Activated CD4-positive, CD25-positive, alpha-beta regulatory T cell (primary cell): ENCODE measurements around the gene ARMC6.

ENCODE experiments used
- DNase-seq, 4 experiments: peaks; one replicate each; lab custom pipeline; 2025; lab: John Stamatoyannopoulos, UW

The ARMC6 gene

GRCh38 chr19:19054939-19055440 lies 21.6 kb downstream of the ARMC6 start:
- no peak for DNase-seq

DNA sequence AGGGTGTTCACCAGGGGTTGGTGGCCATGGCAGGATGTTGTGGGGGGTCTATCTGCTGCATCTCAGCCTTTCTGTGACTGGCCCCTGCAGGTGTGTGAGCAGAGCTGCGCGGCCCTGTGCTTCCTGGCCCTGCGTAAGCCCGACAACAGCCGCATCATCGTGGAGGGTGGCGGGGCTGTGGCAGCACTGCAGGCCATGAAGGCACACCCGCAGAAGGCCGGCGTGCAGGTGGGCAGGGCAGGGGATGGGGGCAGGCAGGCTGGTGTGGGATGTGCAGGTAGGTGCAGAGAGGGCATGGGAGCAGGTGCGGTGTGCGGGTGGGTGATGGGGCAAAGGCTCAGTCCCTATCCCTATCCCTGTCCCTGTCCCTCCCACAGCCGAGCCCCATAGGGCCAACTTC lies 22.3 kb downstream of the ARMC6 start:
- DNase-seq: no peak

DNA sequence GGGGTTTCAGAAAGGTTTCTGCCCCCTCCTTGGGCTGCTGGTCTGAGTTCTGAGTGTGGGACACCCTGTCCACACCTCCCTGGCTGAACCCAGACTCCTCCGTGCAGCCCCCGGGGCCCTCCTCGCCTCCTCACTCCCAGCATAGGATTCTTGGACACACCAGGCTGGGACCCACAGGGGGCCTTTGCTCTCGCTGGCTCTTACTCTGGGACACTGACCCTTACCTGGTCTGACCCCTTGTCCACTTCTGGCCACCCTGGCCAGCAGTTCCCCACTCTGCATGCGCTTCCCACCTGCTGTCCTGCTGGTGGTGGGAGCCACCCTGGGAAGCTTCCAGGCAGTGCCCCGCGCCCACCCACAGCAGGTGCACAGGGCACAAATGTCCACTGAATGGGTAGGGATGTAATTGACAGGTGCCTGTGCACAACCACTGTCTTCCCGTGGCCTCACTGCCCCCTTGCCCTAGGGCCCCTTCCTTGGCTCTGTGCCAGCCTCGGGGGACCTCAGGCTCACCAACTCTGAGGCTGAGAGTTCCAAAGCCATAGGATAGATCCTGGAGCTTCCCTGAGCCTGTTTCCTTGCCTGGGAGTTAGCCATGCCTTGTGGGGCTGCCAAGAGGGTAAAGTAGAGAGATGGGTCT lies 23.4 kb downstream of the ARMC6 start:
- DNase-seq: no peak

DNA sequence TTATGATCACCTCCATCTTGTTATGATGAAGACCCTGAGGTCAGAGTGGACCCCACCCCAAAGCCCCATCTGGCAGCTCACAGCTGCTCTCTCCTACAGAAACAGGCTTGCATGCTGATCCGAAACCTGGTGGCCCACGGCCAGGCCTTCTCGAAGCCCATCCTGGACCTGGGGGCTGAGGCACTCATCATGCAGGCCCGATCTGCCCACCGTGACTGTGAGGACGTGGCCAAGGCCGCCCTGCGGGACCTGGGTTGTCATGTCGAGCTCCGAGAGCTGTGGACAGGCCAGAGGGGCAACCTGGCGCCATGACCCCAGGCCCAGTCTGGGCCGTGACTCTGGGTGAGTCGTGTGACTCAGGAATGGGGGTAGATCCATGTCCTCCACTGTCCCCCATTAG lies 23.9 kb downstream of the ARMC6 start:
- no peak for DNase-seq

- DNase-seq: no peak
Measured at GRCh38 chr19:19057720-19058119, 24.3 kb downstream of the ARMC6 start.

- no peak for DNase-seq
Measured at GRCh38 chr19:19059018-19059836, 25.8 kb downstream of the ARMC6 start.

- DNase-seq: no peak
Measured at GRCh38 chr19:19059837-19060611, 26.6 kb downstream of the ARMC6 start.

DNA sequence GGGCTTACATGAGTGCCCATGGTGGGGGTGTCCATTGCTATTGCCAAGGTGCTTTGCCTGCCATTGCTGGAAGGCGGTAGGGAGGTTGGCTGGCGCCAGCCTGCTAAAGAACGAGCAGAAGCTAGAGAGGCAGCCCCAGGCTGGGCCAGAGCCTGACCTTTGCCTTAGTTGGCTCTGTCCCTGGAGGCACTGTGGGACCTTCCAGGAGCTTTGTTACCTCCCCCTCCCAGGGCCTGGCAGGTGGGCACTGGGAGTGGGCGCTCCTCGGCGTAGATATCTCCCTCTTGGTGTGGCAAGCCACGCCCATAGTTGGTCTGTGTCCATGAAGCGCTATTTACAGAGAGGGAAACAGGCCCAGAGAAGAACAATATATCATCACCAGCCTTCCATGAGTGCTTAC lies 28.1 kb downstream of the ARMC6 start:
- DNase-seq: no peak

DNA sequence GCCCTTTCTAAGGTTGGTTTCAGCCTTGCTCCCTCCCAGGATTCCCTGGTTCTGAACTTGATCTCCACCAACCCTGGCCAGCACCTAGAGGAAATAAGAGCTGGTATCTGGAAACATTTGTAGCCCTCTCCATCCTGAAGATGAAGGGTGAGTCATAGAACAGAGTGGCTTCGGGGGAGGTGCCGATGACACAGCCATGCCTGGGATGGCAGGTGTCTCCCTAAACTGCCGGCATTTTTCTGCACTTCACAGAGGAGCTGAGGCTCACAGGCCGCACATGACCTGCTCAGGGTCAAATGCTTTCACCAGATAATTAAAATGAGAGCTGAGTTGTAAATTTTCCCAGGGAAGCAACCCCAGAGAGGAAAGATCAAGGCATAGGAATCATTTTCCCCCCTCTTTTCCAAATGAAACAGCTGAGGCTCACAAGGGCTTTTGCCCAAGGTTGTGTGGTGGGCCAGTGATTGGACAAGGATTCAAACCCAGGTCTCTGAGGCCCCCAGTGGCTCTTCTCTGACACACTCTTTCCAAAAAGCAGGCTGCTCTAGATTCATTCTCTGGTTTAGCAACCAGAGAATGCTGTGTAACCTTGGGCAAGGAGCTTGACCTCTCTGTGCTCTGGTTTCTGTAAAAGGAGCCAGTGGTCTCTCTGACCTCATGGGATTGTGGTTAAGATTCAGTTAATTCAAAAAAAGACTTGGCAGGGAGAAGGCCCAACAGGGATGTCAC lies 29.2 kb downstream of the ARMC6 start:
- peak in 1 of 4 experiments; percentile 7 for DNase-seq

DNA sequence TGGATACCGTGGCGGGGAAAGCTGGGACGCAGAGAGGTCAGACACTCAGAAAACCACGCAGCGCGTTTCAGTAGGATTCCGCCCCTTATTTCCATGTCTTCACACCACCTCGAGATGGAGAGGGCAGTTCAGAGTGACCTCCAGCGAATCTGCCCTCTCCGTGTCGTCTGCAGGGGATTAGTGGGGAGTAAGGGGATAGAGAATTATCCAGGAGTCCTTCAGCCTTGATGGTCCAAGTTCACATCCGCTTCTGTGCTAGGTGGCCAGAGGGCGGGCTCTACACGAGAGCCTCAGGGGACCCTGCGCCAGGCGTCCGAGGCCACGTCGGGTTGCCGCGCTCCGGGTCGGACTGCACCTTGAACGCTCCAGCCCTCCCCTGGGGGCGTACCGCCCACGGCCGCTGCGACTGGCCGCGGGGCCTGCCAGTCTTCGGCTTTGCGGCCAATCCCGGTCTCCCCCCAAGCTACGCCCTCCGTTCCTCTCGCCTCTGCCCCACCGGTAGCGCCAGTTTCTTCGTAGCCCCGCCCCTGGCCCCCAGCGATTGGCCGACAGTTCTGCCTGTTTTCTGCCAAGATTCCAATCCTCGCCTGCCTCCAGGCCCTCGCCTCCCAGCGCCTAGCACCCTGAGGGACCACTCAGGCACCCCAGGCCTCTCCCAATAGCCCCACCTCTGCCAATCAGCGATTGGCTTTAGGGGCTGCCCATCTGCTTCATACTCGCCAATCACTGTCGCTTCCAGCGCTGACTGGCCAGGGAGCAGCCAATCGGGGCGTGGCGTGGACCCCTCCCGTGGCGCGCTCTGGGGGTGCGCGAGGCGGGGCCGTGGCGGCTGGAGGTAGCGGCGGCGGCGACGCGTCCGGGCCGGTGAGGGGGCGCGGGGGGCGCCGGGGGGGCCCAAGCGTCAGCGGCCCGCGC lies 30.0 kb downstream of the ARMC6 start, which contains the start of gene SLC25A42:
Gene SLC25A42 (plus strand): TSS at position 812 of the 915 bp plus-strand sequence. CDS start 32,131 bp downstream, outside the sequence.
- DNase-seq: peak; percentile 96 to 98 (median 98)

DNA sequence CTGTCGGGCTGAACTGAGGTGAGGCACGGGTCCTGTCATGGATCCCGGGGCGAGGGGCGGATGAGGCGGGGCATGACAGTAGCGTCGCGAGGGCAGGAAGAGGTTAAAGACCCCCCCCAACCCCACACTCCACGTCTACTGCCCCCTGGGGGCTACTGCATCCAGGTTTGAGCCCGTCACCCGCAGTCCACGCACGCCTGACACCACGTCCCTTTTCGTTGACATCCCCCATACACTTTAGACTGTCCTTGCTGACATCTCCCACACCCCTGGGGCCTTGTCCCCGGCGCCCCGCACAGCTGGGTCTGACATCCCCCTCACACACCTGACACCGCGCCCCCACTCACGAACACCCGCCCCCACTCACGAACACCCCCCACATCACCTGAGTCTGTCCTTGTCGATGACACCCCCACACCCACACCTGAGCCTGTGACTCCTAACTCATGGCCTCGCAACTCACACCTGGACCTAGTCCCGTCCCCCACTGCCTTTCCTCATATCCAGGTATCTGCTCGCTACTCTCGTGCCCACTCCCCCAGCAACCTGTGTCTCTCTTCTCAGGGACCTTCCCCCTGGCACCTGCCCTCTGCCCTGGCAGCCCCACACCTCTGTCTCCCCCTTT lies 30.8 kb downstream of the ARMC6 start:
- peak in 3 of 4 experiments; percentile 64 to 73 (median 68) for DNase-seq

DNA sequence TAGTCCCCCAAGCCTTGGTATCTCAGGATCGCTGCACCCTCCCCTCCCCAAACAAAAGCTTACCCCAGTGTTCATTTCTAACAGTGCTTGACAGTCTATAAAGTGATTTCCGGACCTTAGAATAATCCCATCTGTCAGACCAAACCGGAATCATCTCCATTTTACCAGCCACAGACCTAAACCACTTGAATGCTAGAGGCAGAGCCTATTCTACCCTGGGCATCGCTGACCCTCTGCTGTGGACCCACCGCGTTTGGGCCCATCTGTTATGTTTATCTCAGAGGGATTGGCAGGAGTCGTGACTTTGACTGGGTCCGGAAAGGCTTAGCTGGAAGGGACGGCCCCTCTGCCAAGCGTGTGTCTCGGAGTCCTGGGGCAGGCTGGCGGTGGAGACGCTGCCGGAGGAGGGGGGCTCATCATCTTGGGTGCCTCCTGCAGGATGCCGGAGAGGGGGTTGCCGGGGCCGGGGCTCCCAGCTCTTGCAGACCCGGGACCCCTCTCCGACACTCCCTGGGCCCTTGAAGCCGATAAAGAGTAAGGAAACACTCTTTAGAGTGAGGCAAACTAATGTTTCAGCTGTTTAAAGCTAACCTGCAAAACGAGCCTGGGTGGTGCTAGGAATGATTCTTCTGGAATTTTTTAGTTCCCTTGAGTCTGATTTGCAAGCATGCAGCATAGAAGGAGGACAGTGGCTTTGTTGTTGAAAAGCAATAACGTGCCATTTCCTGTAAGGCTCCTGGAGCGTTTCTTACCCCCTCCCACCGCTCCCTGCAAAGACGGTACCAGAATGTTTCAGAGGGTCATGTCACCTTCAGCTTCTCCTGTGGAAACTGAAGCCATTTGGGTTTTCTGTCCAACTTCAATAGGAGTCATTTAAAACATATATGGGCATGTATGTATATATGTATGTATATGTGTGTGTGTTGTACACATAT lies 31.7 kb downstream of the ARMC6 start:
- peak in 1 of 4 experiments; percentile 23 for DNase-seq

GRCh38 chr19:19067276-19068072 lies 34.1 kb downstream of the ARMC6 start:
- no peak for DNase-seq

DNA sequence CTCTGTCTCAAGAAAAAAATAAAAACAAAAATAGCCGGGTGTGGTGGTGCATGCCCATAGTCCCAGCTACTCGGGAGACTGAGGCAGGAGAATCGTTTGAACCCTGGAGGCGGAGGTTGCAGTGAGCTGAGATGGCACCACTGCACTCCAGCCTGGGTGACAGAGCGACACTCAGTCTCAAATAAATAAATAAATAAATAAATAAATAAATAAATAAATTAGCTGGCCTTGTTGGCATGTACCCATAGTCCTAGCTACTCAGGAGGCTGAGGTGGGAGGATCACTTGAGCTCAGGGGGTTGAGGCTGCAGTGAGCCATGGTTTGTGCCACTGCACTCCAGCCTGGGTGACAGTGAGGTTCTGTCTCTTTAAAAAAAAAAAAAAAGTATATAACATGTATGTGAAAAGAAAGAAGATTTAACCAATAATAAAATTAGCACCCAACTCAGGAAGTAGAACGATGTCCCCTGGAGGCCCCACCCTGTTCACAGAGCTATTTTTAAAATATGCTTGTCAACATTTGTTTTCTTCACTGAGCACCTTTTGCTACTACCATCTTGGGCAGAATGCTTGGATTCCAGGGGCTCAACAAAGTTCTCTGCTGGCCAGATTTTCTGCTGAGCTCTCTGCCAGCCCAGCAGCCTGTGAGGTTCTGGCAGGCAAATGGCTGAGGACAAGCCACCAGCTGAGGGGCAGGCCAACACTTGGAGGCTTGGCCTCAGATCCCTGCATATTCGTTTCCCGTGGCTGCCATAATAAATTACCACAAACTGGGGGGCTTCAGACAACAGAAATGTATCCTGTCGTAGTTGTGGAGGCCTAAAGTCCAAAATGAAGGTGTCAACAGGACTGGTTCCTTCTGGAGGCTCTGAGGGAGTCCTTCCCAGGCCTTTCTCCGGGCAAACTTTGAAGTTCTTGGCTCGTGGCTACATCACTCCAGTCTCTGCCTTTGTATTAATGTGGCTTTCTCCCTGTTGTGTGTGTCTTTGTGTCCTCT lies 35.6 kb downstream of the ARMC6 start:
- no peak for DNase-seq

GRCh38 chr19:19071897-19072296 lies 38.5 kb downstream of the ARMC6 start:
- DNase-seq: no peak

- DNase-seq: no peak
Measured at GRCh38 chr19:19074196-19074882, 40.9 kb downstream of the ARMC6 start.
